HL-60/S4 treated with phorbol 12-myristate 13-acetate at 8.2 ng/mL for 4 days and 3 days (cell line): Measurements from ENCODE around the gene RGS9BP.
"Not testable (repeated sequence)": the region's sequence is repeated elsewhere in the genome, so short reads cannot be mapped to it uniquely, and the experiment has no call there.

Source experiments
- in situ Hi-C: fragments of 300-500 bp; cut with MboI; formaldehyde crosslinking; loops from 2 replicates; pipeline ENCODE4 v1.15.0; 2022; ENCODE audit warnings: low sequenced_read_pairs

The RGS9BP gene

DNA sequence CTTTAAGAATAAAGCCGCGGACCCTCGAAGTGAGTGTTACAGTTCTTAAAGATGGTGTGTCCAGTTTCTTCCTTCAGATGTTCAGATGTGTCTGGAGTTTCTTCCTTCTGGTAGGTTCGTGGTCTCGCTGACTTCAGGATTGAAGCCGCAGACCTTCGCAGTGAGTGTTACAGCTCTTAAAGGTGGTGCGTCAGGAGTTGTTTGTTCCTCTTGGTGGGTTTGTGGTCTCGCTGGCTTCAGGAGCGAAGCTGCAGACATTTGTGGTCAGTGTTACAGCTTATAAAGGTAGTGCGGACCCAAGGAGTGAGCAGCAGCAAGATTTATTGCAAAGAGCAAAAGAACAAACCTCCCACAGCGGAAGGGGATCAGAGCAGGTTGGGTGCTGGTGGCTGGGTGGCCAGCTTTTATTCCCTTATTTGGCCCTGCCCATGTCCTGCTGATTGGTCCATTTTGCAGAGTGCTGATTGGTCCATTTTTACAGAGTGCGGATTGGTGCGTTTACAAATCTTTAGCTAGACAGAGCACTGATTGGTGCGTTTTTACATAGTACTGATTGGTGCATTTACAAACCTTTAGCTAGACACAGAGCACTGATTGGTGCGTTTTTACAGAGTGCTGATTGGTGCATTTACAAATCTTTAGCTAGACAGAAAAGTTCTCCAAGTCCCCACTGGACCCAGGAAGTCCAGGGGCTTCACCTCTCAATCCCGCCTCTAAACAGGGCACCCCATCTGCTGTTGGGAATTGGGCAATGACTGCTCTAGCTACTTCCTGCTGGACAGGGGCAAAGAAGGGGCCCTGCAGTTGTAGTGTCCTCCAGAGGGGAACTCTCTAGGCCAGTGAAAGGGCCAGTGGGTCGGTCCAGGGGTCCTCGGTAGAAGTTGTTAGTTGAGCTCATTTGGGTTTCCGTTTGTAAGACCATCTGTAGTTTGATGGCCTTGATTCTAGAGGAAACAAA, 17.8 kb downstream of the RGS9BP start:
- in situ Hi-C loops: loop anchor here (25.0 kb wide), 1 partner anchor 394 kb away; the partner anchor contains the start of gene GPATCH1

DNA sequence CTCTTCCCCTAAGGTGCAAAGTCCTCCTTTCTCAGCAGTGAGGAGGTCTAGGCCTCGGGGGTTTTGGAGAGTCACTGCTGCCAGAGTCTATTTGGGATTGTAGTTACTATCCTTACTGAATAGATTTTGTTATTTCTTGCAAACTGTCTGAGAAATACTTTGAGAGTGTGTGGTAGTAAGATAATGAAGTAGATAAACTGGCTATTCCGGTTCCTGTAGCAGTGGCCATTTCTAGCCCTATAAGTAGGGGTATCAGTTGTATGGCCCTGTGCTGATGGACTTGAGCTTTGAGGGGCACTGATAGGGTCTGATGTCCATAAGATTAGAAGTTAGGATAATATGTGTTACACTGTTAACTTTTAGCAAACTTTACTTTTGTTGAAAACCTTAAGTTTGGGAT, 18.7 kb downstream of the RGS9BP start:
- in situ Hi-C loops: loop anchor here (25.0 kb wide), 1 partner anchor 393 kb away; the partner anchor contains the start of gene GPATCH1

DNA sequence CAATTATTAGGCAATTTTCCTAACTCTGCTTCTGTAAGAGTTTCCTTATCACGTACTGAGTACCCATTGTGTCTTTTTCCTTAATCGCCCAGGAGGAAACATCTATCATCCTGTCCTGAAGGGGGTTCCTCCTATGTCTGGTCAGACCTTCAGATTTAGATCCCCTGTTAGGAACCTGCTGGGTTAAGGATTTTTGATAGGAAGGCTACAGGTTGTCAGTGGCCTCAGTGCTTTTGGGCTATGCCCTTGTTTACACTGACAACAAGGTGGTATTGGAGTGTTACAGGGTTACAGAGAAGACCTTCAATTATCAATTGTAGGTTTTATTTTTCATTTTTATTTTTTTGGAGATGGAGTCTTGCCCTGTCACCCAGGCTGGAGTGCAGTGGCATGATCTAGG, 19.2 kb downstream of the RGS9BP start:
- in situ Hi-C loops: loop anchor here (25.0 kb wide), 1 partner anchor 392 kb away; the partner anchor contains the start of gene GPATCH1

DNA sequence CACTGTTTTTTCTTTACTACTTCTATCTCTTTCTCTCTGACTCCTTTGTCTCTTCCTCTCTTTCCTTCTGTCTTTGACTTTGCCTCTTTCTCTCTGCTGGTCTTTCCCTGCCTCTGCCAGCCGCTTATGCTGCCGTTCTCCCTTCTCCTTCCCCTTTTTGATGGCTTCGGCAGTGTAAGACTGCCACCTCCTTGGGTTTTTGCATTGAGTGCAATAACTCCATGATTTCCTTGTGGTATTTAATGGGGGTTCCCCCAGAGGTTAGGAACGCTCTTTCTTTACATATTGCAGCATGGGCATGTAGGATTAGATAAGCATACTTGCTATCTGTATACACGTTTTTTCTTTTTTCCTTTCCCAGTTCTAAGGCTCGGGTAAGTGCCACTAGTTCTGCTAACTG, 19.9 kb downstream of the RGS9BP start:
- in situ Hi-C loops: loop anchor here (25.0 kb wide), 1 partner anchor 392 kb away; the partner anchor contains the start of gene GPATCH1

DNA sequence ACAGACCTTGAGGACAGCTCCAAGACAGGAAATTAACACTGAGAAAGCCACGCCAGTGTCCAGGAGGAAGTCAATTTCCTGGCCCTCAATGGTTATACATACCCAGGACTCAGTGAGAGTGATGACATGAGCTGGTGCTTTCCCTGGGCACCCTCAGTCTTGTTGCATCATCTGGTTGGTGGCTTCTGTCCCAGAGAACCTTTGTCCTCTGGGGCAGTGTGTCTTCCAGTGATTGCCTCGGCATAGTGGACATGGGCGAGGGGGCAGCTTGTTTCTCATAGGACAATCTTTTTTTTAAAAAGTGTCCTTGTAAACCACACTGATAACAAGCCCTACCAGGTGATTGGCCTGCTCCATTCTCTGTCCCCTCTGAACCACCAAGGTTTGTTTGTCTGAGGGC, 21.1 kb downstream of the RGS9BP start:
- in situ Hi-C loops: loop anchor here (25.0 kb wide), 1 partner anchor 391 kb away; the partner anchor contains the start of gene GPATCH1

DNA sequence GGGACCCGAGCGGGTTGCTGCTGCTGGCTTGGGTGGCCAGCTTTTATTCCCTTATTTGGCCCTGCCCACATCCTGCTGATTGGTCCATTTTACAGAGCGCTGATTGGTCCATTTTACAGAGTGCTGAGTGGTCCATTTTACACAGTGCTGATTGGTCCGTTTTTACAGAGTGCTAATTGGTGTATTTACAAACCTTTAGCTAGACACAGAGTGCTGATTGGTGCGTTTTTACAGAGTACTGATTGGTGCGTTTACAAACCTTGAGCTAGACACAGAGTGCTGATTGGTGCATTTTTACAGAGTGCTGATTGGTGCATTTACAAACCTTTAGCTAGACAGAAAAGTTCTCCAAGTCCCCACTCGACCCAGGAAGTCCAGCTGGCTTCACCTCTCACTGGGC, 24.5 kb downstream of the RGS9BP start:
- in situ Hi-C loops: not testable (repeated sequence)

DNA sequence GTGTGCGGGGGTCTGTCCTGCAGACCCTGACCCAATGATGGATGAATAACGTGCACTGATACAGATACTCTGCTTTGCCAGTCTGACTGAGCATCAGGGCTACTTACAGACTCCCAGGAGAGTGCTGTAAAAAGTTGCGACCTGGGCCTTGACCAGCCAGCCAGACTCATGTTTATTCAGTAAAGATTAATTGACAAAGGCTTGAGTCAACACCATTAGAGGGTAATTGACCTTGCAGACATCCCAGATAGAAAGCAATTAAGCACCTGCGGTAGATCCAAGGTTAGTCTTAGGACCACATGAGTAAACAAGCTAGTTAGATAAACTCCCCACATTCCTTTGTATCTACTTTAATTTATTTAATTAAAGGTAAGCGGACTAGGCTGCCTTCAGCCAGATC, 26.4 kb downstream of the RGS9BP start:
- in situ Hi-C loops: no loop called here

DNA sequence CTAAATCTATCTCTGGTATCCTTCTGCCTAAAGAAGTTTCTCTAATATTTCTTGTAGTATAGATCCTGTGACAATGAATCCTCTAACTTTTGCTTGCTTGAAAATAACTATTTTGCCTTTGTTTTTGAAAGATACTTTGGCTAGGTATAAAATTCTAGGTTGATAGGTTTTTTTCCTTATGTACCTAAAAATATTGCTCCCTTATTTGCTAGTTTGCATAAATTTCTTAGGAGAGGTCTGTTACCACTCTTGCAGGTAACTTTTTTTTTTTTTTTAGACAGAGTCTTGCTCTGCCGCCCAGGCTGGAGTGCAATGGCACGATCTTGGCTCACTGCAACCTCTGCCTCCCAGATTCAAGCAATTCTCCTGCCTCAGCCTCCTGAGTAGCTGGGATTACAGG, 28.4 kb downstream of the RGS9BP start:
- in situ Hi-C loops: not testable (repeated sequence)

DNA sequence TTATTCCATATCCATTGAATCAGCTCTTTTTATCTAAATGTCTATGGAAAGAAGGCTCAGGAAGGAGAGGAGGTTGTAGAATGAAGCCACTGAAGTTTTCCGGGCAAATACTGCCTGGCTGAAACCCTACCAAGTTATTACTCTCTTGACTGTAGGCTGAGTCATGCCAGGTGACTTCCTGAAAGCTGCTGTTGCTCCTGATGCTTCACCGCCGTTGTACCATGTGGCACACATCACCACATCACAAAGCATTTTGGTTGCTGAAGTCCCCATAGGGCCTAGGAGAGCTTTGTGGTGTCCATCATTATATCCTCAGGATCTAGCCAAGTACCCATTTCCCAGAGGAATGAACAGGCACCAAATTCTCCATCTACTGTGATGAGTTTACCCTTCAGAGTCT, 32.8 kb downstream of the RGS9BP start:
- in situ Hi-C loops: no loop called here

DNA sequence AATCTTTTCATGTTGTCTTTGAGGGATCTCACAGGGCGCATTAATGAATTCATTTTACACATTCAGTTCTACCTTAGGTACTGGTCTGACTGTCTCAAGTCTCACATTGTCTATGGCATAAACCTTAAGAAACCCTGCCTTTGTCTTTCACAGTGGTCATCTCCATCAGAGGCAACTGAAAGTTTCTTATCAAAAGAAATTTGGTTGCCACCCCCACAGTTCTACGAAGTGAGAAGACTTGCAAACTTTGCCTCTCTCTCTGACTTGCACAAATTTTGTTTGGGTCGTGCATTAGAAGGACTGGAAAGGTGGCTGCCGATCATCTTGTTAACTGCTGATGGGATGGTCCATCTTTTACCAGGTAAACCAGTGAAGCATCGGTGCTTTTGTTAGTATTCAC, 33.4 kb downstream of the RGS9BP start:
- in situ Hi-C loops: no loop called here

DNA sequence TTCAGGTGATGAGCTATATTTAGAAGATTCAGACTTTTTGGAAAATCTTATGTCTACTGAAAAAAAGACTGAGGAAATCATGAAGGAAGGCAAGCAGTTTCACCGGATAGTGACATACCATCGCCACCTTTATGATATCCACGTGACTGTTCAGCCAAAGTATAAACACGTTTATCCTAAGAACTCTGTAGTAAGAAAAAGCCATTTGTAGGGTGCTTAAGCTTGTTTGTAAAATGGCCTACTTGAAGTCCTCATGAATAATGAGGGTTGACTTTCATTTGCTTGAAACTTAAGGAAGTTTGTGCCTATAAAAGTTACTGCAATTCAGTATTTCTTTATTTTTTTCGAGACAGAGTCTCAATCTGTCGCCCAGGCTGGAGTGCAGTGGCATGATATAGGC, 36.1 kb downstream of the RGS9BP start:
- in situ Hi-C loops: no loop called here

DNA sequence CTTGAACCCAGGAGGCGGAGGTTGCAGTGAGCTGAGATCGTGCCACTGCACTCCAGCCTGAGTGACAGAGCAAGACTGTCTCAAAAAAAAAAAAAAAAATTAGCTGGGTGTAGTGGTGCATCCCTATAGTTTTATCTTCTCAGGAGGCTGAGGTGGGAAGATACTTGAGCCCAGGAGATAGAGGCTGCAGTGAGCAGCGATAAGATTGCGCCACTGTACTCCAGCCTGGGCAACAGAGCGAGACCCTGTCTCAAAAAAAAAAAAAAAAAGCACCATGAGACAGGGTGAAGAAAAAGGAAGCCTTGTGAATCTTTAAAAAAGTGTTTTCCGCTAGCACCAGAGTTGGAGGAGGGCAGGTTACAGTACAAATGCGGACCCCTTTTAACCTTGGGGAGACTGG, 40.6 kb downstream of the RGS9BP start:
- in situ Hi-C loops: not testable (repeated sequence)

DNA sequence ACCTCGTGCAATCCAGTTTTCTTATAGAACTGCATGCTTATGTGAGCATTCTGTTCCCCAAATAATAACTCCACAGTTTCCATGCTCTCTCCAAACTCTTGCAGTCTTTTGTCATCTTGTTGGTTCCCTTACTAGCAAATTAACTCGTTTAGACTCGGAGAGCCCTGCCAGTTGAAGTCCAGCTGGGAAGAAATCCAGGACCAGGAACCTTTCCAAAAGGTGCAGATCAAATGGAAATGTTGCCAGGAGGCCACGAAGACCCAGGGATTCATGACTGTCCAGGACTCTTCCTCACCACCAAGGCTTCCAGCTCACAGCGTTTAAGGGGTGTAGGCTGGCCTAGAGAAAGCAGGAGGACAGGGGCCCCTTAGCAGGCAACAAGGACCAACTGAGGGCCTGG, 41.8 kb downstream of the RGS9BP start:
- in situ Hi-C loops: no loop called here

DNA sequence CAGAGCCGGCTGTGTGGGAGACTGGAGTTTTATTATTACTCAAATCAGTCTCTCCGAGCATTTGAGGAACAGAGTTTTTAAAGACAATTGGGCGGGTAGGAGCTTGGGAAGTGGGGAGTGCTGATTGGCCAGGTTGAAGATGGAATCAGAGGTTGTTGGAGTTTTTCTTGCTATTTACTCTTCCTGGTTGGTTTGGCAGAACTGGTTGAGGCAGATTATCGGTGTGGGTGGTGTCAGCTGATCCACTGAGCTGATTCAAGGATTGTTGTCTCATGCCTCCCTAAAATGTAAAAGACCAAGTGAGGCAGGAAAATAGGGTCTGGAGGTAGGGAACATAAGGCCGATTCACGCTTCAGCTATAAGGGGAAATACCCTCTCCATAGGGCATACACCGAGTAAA, 42.6 kb downstream of the RGS9BP start:
- in situ Hi-C loops: no loop called here

DNA sequence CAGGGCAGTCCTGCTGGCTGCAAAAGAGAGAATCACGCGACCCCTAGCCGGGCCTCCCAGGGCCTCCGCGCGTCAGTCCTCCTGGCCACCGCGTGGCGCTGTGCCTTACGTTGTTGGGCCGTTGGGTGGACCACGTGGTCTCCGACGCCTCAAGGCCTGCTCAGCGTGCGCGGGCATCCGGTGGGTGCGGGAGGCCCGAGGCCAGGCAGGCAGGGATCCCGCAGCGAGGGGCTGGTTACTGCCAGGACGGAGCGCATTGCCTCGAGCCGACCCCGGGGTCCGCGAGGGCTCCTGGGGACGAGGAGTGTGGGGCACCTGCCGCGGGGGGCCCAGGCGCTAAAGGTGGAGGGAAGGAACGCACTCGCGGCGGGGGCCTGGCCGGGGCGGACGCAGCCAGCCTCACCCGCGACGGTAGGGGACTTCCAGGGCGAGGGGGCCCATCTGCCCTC, 44.0 kb downstream of the RGS9BP start, which contains the start of gene TDRD12:
Gene TDRD12, plus strand, starts transcription at position 157 of the 449 bp plus-strand sequence. CDS start 306 bp downstream, outside the sequence.
- in situ Hi-C loops: no loop called here

DNA sequence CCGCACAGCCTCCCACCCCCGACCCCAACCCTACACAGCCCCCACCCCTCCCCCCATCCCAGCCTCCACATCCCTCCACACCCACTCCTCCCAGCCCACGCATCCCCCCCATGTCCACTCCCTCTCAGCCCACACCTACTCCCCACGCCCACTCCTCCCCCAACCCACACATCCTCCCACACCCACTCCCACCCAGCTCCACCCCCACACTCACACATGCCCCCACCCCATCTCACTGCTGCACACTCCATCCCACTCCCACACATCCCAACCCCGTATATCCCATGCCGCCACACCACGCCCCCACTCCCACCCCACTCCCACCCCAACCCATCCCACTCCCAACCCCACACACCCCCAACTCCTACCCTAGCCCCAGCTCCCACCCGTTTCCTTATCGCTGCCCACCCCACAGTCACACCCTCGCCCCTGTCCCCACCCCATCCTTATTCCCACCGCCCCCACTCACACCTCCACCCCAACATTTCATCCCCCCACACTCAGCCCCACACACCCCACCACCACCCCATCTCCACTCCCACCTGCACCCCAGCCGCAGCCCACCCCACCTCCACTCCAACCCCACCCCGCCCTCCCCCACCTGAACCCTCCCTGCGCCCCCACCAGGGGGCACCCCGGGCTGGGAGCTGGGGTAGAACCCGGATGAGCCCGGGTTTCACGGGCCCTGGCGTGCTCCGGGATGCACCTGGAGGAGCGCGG, 44.7 kb downstream of the RGS9BP start:
- in situ Hi-C loops: no loop called here

DNA sequence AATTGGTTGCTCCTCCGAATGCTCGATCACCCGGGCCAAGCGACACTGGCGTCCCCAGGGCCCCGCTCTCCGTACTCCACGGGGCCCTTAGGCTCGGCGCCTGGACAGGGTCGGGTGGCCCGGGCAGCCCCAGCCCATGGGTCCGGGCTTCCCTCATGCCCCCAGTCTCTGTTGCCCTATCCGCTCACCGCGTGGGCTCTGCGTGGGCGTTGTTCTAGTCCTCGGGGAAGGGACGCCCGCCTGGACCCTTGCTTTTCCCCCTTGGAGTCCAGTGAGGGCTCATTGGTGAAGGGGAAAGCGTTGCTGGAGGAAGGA, 45.2 kb downstream of the RGS9BP start:
- in situ Hi-C loops: no loop called here
